ENCODE measurements around the gene CBX6.

GRCh38 chr22:38871360-38872171 is 450 bp downstream of the CBX6 start:
- TF ChIP-seq YY1 (IDR thresholded peaks at IDR 0.05; ENCODE audit: low read depth, low read length) (no peak), ATF3 (IDR thresholded peaks at IDR 0.05; ENCODE audit: borderline replicate concordance, extremely low read depth, low read depth, low read length) (no peak), POLR2A (IDR thresholded peaks at IDR 0.05; ENCODE audit: low read depth, low read length) (no peak)
